KMS-11 (cell line): ENCODE data around the gene ZC3H14.

Source experiments
- H2AFZ ChIP-seq: fragments of 200-600 bp; sonication (generic); 2 replicates; pipeline ENCODE4 v1.6.1; 2016; ENCODE audit warnings: antibody characterized with exemption, mixed run types, low read depth
- H3K27ac ChIP-seq: fragments of 200-600 bp; sonication (generic); 2 replicates; pipeline ENCODE4 v1.6.1; 2016; ENCODE audit warnings: mild to moderate bottlenecking, mixed run types
- H3K27me3 ChIP-seq: fragments of 200-600 bp; sonication (generic); 2 replicates; pipeline ENCODE4 v1.6.1; 2017; ENCODE audit warnings: mild to moderate bottlenecking, low read depth, mixed run types, moderate library complexity; ENCODE audit not compliant: insufficient read depth
- H3K36me3 ChIP-seq: fragments of 200-600 bp; sonication (generic); 2 replicates; pipeline ENCODE4 v1.6.1; 2017; ENCODE audit warnings: mild to moderate bottlenecking, mixed run types; ENCODE audit not compliant: insufficient read depth
- H3K4me1 ChIP-seq: fragments of 200-600 bp; sonication (generic); 2 replicates; pipeline ENCODE4 v1.6.1; 2016; ENCODE audit warnings: mild to moderate bottlenecking, low read depth, mixed run types; ENCODE audit not compliant: poor library complexity, severe bottlenecking
- H3K4me2 ChIP-seq: fragments of 200-600 bp; sonication (generic); 2 replicates; pipeline ENCODE4 v1.7.0; 2016; ENCODE audit warnings: mild to moderate bottlenecking, mixed run types
- H3K4me3 ChIP-seq: fragments of 200-600 bp; sonication (generic); IDR thresholded peaks from 2 replicates; pipeline ENCODE4 v1.6.1; 2017; ENCODE audit warnings: low read depth, low read length, mixed read lengths; ENCODE audit not compliant: insufficient read depth
- H3K79me2 ChIP-seq: fragments of 200-600 bp; sonication (generic); 2 replicates; pipeline ENCODE4 v1.6.1; 2016; ENCODE audit warnings: low read depth, mixed run types; ENCODE audit not compliant: insufficient read depth
- H3K9ac ChIP-seq: fragments of 200-600 bp; sonication (generic); 2 replicates; pipeline ENCODE4 v1.6.1; 2016; ENCODE audit warnings: mild to moderate bottlenecking, mixed run types
- H4K20me1 ChIP-seq: fragments of 200-600 bp; sonication (generic); 2 replicates; pipeline ENCODE4 v1.6.1; 2016; ENCODE audit warnings: mild to moderate bottlenecking, mixed run types; ENCODE audit not compliant: insufficient read depth
- TF ChIP-seq, protein P1 (sequence below): fragments of 200-600 bp; sonication (generic); conservative IDR thresholded peaks from 2 replicates; pipeline ENCODE4 v1.6.1; 2017; ENCODE audit warnings: low read depth, mild to moderate bottlenecking, antibody characterized with exemption, low read length, moderate library complexity, mixed read lengths

ZC3H14 gene

DNA sequence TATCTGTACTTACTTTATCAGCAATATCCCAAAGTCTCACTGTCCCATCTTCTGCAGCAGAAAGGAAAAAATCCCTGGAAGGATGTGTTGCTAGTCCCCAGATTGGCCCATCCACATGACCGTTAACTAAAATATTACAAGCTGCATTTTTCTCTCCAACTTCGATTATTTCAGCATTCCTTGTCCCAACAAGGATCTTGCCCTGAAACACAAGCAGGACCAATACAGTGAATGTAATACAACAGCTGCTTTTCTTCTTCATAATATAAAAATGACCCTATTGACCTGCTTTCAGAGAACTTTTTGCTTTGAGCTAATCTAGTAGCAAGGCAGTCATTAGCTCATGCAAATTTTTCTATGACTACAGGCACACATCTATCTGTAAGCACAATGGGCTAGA lies 58.3 kb downstream of the ZC3H14 start:
- H3K4me3 ChIP-seq = no peak overlapping the region
- no peaks in the 10 kb centered on the region for H3K79me2 ChIP-seq
- TF ChIP-seq, protein P1, sequence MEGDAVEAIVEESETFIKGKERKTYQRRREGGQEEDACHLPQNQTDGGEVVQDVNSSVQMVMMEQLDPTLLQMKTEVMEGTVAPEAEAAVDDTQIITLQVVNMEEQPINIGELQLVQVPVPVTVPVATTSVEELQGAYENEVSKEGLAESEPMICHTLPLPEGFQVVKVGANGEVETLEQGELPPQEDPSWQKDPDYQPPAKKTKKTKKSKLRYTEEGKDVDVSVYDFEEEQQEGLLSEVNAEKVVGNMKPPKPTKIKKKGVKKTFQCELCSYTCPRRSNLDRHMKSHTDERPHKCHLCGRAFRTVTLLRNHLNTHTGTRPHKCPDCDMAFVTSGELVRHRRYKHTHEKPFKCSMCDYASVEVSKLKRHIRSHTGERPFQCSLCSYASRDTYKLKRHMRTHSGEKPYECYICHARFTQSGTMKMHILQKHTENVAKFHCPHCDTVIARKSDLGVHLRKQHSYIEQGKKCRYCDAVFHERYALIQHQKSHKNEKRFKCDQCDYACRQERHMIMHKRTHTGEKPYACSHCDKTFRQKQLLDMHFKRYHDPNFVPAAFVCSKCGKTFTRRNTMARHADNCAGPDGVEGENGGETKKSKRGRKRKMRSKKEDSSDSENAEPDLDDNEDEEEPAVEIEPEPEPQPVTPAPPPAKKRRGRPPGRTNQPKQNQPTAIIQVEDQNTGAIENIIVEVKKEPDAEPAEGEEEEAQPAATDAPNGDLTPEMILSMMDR = no peak
- H3K27ac ChIP-seq = no peak overlapping the region
- H3K36me3 ChIP-seq = no peaks in the 10 kb centered on the region
- no peak overlapping the region for H3K9ac ChIP-seq
- H3K4me1 ChIP-seq = no peaks in the 10 kb centered on the region
- H4K20me1 ChIP-seq = no peaks in the 10 kb centered on the region
- no peak overlapping the region for H3K4me2 ChIP-seq
- H3K27me3 ChIP-seq = no peaks in the 10 kb centered on the region
- no peak overlapping the region for H2AFZ ChIP-seq

DNA sequence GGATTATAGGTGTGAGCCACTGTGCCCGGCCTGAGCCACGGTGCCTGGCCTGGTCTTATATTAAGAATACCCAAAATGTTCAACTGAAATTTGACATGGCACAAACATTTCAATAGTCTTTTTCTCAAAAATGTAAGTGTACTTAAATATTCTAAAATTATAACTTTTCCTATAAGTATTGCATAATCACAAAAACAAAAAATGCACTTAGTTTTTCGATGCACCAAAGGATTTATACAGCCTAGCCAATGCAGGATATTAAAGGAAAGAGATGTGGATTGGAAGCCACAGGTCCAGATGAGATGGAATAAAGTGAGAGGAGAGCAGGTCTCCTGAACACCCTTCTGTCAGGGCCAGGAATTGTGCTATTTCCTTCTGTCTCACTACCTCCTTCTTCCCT lies 62.8 kb downstream of the ZC3H14 start:
- no peaks in the 10 kb centered on the region for H4K20me1 ChIP-seq
- H3K4me3 ChIP-seq = no peak overlapping the region
- H3K9ac ChIP-seq = no peak overlapping the region
- H3K79me2 ChIP-seq = no peaks in the 10 kb centered on the region
- H2AFZ ChIP-seq = no peak overlapping the region
- H3K4me1 ChIP-seq = peaks cover 2% of the 10 kb centered on the region
- H3K27me3 ChIP-seq = no peaks in the 10 kb centered on the region
- TF ChIP-seq, protein P1 = no peak
- no peak overlapping the region for H3K27ac ChIP-seq
- H3K4me2 ChIP-seq = no peak overlapping the region
- no peaks in the 10 kb centered on the region for H3K36me3 ChIP-seq

DNA sequence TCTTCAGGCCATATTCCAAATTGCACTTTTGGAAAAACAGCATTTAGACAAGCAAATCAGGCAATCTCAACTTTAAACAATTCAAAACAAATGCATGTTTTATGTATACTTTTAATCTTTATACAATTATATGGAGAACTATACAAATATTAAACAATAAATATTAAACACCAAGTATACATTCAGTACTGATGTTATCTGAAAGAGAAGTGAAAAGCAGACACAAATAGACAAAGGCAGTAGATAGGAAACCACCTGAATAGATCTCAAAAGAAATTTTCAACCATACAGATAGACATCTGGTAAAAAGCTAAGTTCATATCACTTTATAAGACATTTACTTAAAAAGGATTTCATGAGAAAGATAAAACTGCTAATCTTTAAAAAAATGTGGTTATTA lies 65.2 kb downstream of the ZC3H14 start:
- no peak overlapping the region for H3K27ac ChIP-seq
- no peak overlapping the region for H2AFZ ChIP-seq
- no peaks in the 10 kb centered on the region for H3K27me3 ChIP-seq
- H3K36me3 ChIP-seq = no peaks in the 10 kb centered on the region
- peaks cover 3% of the 10 kb centered on the region for H3K4me1 ChIP-seq
- H4K20me1 ChIP-seq = no peaks in the 10 kb centered on the region
- TF ChIP-seq, protein P1 = no peak
- no peak overlapping the region for H3K4me3 ChIP-seq
- H3K9ac ChIP-seq = no peak overlapping the region
- no peak overlapping the region for H3K4me2 ChIP-seq
- no peaks in the 10 kb centered on the region for H3K79me2 ChIP-seq

DNA sequence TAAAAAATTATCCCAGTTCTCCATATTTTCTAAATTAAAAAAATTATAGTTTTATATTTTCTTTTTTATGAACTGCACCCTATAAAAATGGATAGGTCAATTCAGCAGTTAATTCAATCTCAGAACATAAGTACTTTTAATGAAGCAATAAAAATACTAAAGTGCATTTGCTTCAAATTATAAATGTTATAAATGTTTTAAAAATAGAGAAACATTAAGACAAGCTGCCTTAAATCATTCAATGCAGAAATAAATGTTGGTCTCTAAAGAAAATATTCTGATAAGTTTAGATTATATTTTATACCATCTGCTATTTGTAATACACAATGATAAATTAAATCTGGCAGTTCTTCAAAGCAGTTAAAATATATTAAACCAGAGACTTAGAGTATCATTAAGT lies 65.6 kb downstream of the ZC3H14 start:
- no peak overlapping the region for H3K4me2 ChIP-seq
- no peaks in the 10 kb centered on the region for H3K36me3 ChIP-seq
- H4K20me1 ChIP-seq = no peaks in the 10 kb centered on the region
- no peaks in the 10 kb centered on the region for H3K27me3 ChIP-seq
- peaks cover 3% of the 10 kb centered on the region for H3K4me1 ChIP-seq
- H2AFZ ChIP-seq = no peak overlapping the region
- H3K9ac ChIP-seq = no peak overlapping the region
- TF ChIP-seq, protein P1 = no peak
- H3K79me2 ChIP-seq = no peaks in the 10 kb centered on the region
- no peak overlapping the region for H3K27ac ChIP-seq
- no peak overlapping the region for H3K4me3 ChIP-seq

DNA sequence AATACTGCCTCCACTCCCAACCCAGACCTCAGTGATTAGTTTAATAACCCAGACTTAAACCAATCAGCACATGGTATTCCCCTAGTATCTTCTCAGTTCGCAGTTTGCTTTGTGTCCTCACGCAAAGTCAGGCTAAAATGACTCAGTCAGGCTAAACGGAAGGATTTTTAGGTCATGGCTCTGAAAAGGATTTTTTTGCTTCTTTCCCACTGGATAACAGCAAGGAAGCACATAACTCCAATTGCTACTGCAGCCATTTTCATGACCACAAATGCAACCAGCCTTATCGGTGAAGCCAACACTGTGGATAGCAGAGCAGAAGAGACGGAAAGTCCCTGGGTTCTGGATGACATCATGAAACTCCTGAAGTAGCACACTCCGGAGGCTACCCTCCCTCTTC lies 67.7 kb downstream of the ZC3H14 start:
- no peaks in the 10 kb centered on the region for H3K79me2 ChIP-seq
- no peaks in the 10 kb centered on the region for H4K20me1 ChIP-seq
- H3K27ac ChIP-seq = no peak overlapping the region
- H3K36me3 ChIP-seq = no peaks in the 10 kb centered on the region
- no peak overlapping the region for H3K4me3 ChIP-seq
- no peaks in the 10 kb centered on the region for H3K27me3 ChIP-seq
- no peak overlapping the region for H3K4me2 ChIP-seq
- H2AFZ ChIP-seq = no peak overlapping the region
- TF ChIP-seq, protein P1 = no peak
- no peak overlapping the region for H3K9ac ChIP-seq
- peaks cover 3% of the 10 kb centered on the region for H3K4me1 ChIP-seq
